GM12865 (cell line): ENCODE data around the gene HSD11B1.
"Not testable (repeated sequence)": the region's sequence is repeated elsewhere in the genome, so short reads cannot be mapped to it uniquely, and the experiment has no call there.

Source experiments
- DNase-seq: peaks from one replicate; pipeline ENCODE4 v3.0.0; 2010; ENCODE audit warnings: low read depth
- H3K4me3 ChIP-seq: 2 replicates; pipeline ENCODE4 v1.5.1; 2011; ENCODE audit warnings: mild to moderate bottlenecking, low read depth, low read length, control low read depth
- TF ChIP-seq, protein P1 (sequence below): IDR thresholded peaks from 2 replicates; pipeline ENCODE4 v1.5.1; 2011; ENCODE audit warnings: low read length, control low read depth, low read depth, inconsistent platforms; ENCODE audit not compliant: insufficient read depth; ENCODE audit errors: missing control alignments

HSD11B1 gene

GRCh38 chr1:209692296-209692695, 12.3 kb upstream of the HSD11B1 start:
- DNase-seq, result no peak
- TF ChIP-seq, protein P1, sequence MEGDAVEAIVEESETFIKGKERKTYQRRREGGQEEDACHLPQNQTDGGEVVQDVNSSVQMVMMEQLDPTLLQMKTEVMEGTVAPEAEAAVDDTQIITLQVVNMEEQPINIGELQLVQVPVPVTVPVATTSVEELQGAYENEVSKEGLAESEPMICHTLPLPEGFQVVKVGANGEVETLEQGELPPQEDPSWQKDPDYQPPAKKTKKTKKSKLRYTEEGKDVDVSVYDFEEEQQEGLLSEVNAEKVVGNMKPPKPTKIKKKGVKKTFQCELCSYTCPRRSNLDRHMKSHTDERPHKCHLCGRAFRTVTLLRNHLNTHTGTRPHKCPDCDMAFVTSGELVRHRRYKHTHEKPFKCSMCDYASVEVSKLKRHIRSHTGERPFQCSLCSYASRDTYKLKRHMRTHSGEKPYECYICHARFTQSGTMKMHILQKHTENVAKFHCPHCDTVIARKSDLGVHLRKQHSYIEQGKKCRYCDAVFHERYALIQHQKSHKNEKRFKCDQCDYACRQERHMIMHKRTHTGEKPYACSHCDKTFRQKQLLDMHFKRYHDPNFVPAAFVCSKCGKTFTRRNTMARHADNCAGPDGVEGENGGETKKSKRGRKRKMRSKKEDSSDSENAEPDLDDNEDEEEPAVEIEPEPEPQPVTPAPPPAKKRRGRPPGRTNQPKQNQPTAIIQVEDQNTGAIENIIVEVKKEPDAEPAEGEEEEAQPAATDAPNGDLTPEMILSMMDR, result no peak
- H3K4me3 ChIP-seq, result no peak overlapping the region

GRCh38 chr1:209692745-209693504, 11.7 kb upstream of the HSD11B1 start:
- TF ChIP-seq, protein P1, result peak; percentile 78
- peak; percentile 80 for DNase-seq
- no peak overlapping the region for H3K4me3 ChIP-seq

DNA sequence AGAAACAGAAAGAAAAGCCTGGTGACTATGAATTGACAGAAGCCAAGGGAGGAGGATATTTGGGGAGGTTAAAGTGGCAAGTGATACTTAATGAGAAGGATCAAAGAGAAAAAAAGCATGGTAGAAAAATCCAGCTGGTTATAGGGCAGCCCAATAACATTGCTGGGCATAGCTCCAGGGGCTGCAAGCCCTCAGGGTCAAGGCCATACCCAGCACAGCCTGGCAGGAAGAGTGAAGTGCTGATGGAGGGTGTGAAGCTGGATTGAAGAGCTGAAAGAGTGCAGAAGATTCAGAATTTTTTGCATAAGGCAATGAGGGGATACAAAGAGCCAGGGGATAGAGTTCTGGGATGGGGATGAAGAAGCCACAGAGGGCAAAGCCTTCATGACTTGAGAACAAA, 8.0 kb upstream of the HSD11B1 start:
- DNase-seq, result no peak
- H3K4me3 ChIP-seq, result no peak overlapping the region
- TF ChIP-seq, protein P1, result no peak

GRCh38 chr1:209697126-209697525, 7.5 kb upstream of the HSD11B1 start:
- DNase-seq, result no peak
- TF ChIP-seq, protein P1, result no peak
- H3K4me3 ChIP-seq, result no peak overlapping the region

DNA sequence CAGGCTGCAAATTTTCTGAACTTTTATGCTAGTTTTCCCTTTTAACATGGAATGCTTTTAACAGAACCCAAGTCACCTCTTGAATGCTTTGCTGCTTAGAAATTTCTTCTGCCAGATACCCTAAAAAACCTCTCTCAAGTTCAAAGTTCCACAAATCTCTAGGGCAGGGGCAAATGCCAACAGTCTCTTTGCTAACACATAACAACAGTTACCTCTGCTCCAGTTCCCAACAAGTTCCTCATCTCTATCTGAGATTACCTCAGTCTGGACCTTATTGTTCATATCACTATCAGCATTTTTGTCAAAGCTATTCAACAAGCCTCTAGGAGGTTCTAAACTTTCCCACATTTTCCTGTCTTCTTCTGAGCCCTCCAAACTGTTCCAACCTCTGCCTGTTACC, 4.0 kb upstream of the HSD11B1 start:
- H3K4me3 ChIP-seq, DNase-seq: not testable (repeated sequence)

- H3K4me3 ChIP-seq, result no peak overlapping the region
- DNase-seq, result no peak
- TF ChIP-seq, protein P1, result no peak
Measured at GRCh38 chr1:209702832-209703231, 1.8 kb upstream of the HSD11B1 start.

DNA sequence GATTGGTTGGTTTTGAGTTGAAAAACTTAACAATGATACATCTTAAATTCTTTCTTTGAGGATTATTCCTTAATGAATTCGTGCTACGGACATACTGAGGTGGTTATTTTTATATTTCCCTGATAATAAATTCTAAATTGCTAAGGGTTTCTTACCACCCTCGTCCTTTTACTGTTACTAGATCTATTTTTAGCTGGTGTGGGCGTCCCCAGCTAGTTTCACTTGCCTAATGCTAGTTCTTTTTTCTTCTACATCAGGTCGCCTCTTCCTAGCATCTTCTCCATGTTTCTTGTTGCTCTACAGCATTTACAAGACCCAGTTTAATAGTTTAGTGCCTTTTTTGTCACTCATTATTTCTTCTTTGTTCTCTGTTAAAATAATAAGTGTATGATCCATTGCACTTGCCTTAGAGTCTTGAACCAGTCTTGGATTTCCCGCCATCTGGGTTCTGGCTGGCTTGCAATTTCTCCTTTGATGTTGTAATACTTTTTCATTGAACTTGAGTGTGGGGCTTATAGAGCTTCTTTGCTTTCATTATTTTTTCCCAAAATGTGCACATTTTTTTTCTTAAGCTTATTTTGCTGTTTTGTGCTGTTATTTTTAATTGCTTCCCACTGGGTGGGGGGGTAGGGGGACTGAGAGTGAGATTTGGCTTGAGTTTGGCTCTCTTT, 677 bp upstream of the HSD11B1 start:
- H3K4me3 ChIP-seq, result no peak overlapping the region
- TF ChIP-seq, protein P1, result no peak
- DNase-seq, result peak; percentile 14
